HEK293 (cell line): ENCODE results near the gene RSU1.

Experiments used
- CTCF ChIA-PET: fragments of 350-600 bp; formaldehyde crosslinking; extraction: SDS; loops from one replicate; lab custom pipeline; 2021; ENCODE audit warnings: antibody characterized with exemption; lab: Yijun Ruan, JAX
- POLR2A ChIA-PET: fragments of 300-600 bp; formaldehyde crosslinking; extraction: SDS; loops from one replicate; lab custom pipeline; 2020; ENCODE audit warnings: antibody characterized with exemption, inconsistent platforms; lab: Yijun Ruan, JAX
- H3K27ac ChIP-seq: fragments of 200-500 bp; sonication (Bioruptor generic); 2 replicates; pipeline ENCODE4 v1.5.1; 2014; ENCODE audit warnings: low read depth, low read length, control low read depth, inconsistent platforms; ENCODE audit errors: extremely low read depth
- H3K36me3 ChIP-seq, 2 experiments: fragments of 200-500 bp in 1 of 2; sonication (Bioruptor generic) in 1 of 2; 1 replicate in 1 of 2; 2 replicates in 1 of 2; pipeline ENCODE4 v1.5.1; 2014 to 2017; ENCODE audit warnings: inconsistent platforms in 2 of 2, low read length in 2 of 2; ENCODE audit not compliant: control insufficient read depth in 2 of 2, insufficient read depth in 1 of 2
- H3K4me1 ChIP-seq: fragments of 200-500 bp; sonication (Bioruptor generic); 2 replicates; pipeline ENCODE4 v1.5.1; 2014; ENCODE audit warnings: mild to moderate bottlenecking, low read length, inconsistent platforms; ENCODE audit not compliant: control insufficient read depth, insufficient read depth
- H3K4me3 ChIP-seq: 2 replicates; pipeline ENCODE4 v1.5.1; 2011; ENCODE audit warnings: low read depth, mild to moderate bottlenecking, control low read depth, low read length, moderate library complexity
- H3K9me3 ChIP-seq: fragments of 200-500 bp; sonication (Bioruptor generic); 2 replicates; pipeline ENCODE4 v1.5.1; 2014; ENCODE audit warnings: low read depth, low read length, inconsistent platforms; ENCODE audit not compliant: control insufficient read depth, insufficient read depth
- EGR2 ChIP-seq: fragments of 450-650 bp; formaldehyde crosslinking; IDR thresholded peaks from 2 replicates; pipeline ENCODE4 v1.5.1; 2016; ENCODE audit warnings: low read depth, missing biosample characterization, missing genetic modification characterization
- PRDM1 ChIP-seq: fragments of 450-650 bp; formaldehyde crosslinking; IDR thresholded peaks from 2 replicates; pipeline ENCODE4; 2016; ENCODE audit warnings: missing biosample characterization, missing genetic modification characterization
- YY2 ChIP-seq: fragments of 450-650 bp; formaldehyde crosslinking; IDR thresholded peaks from 2 replicates; pipeline ENCODE4 v1.5.1; 2016; ENCODE audit warnings: missing biosample characterization, missing genetic modification characterization
- ZBTB20 ChIP-seq: fragments of 450-650 bp; formaldehyde crosslinking; IDR thresholded peaks from 2 replicates; pipeline ENCODE4 v1.5.1; 2016; ENCODE audit warnings: missing biosample characterization, missing genetic modification characterization
- ZBTB7A ChIP-seq: fragments of 450-650 bp; formaldehyde crosslinking; IDR thresholded peaks from 2 replicates; pipeline ENCODE4 v1.5.1; 2016; ENCODE audit warnings: low read depth, missing biosample characterization, missing genetic modification characterization
- ZNF121 ChIP-seq: fragments of 450-650 bp; formaldehyde crosslinking; IDR thresholded peaks from 2 replicates; pipeline ENCODE4 v1.5.1; 2016; ENCODE audit warnings: missing biosample characterization, missing genetic modification characterization
- ZNF140 ChIP-seq: fragments of 450-650 bp; formaldehyde crosslinking; IDR thresholded peaks from 2 replicates; pipeline ENCODE4 v1.5.1; 2016; ENCODE audit warnings: missing biosample characterization, missing genetic modification characterization
- ZNF23 ChIP-seq: fragments of 450-650 bp; formaldehyde crosslinking; IDR thresholded peaks from 2 replicates; pipeline ENCODE4 v1.5.1; 2016; ENCODE audit warnings: missing biosample characterization, missing genetic modification characterization, borderline replicate concordance
- ZNF274 ChIP-seq, 2 experiments: fragments of 200-500 bp in 1 of 2; fragments of 450-650 bp in 1 of 2; sonication (Bioruptor generic) in 1 of 2; formaldehyde crosslinking in 1 of 2; IDR thresholded peaks; 2 replicates each; pipeline versions ENCODE4 v1.5.1 to v1.6.1; 2014 to 2016; ENCODE audit warnings: borderline replicate concordance in 1 of 2, inconsistent platforms in 1 of 2, low read length in 1 of 2, missing biosample characterization in 1 of 2, missing genetic modification characterization in 1 of 2
- ZNF354C ChIP-seq: fragments of 450-650 bp; formaldehyde crosslinking; IDR thresholded peaks from 2 replicates; pipeline ENCODE4 v1.5.1; 2016; ENCODE audit warnings: missing biosample characterization, missing genetic modification characterization, low read depth, borderline replicate concordance
- ZNF37A ChIP-seq: fragments of 450-650 bp; IDR thresholded peaks from 2 replicates; pipeline ENCODE4 v1.5.1; 2018; ENCODE audit warnings: missing biosample characterization, missing genetic modification characterization
- ZNF514 ChIP-seq: fragments of 450-650 bp; formaldehyde crosslinking; IDR thresholded peaks from 2 replicates; pipeline ENCODE4 v1.5.1; 2016; ENCODE audit warnings: missing biosample characterization, missing genetic modification characterization
- ZNF792 ChIP-seq: fragments of 450-650 bp; formaldehyde crosslinking; IDR thresholded peaks from 2 replicates; pipeline ENCODE4 v1.5.1; 2016; ENCODE audit warnings: missing biosample characterization, missing genetic modification characterization
- TF ChIP-seq, protein P1 (sequence below): fragments of 450-650 bp; formaldehyde crosslinking; IDR thresholded peaks from 2 replicates; pipeline ENCODE4 v1.5.1; 2016; ENCODE audit warnings: missing biosample characterization, missing genetic modification characterization
- TF ChIP-seq, protein P2 (sequence below): fragments of 450-650 bp; formaldehyde crosslinking; IDR thresholded peaks from 2 replicates; pipeline ENCODE4 v1.5.1; 2016; ENCODE audit warnings: missing biosample characterization, missing genetic modification characterization
- TF ChIP-seq, protein P3 (sequence below): fragments of 450-650 bp; formaldehyde crosslinking; IDR thresholded peaks from 2 replicates; pipeline ENCODE4 v1.5.1; 2016; ENCODE audit warnings: missing biosample characterization, missing genetic modification characterization
- TF ChIP-seq, protein P4 (sequence below): fragments of 450-650 bp; formaldehyde crosslinking; IDR thresholded peaks from 2 replicates; pipeline ENCODE4 v1.5.1; 2016; ENCODE audit warnings: missing biosample characterization, missing genetic modification characterization
- TF ChIP-seq, protein P5 (sequence below): fragments of 450-650 bp; formaldehyde crosslinking; IDR thresholded peaks from 2 replicates; pipeline ENCODE4 v1.5.1; 2016; ENCODE audit warnings: missing biosample characterization, missing genetic modification characterization

RSU1 gene

DNA sequence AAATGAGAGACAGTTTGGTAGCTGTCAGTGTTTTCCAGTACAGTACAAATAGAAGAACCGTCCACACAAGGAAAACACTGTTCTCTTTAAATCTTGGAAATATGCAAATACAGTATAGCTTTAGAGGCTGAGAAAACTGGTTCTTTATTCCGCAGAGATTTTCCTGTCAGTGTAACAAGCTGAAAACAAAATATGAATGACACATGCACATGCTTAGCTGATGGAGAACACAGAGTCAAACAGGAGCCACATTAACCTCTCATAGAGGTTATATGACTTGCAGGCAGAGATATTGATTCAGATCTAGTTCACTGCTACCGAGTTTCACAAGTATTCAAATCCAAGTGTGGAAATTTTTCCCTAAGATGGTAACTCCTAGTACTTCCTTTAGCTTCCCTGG is 160.3 kb downstream of the RSU1 start (continued):
- TF ChIP-seq, protein P1, sequence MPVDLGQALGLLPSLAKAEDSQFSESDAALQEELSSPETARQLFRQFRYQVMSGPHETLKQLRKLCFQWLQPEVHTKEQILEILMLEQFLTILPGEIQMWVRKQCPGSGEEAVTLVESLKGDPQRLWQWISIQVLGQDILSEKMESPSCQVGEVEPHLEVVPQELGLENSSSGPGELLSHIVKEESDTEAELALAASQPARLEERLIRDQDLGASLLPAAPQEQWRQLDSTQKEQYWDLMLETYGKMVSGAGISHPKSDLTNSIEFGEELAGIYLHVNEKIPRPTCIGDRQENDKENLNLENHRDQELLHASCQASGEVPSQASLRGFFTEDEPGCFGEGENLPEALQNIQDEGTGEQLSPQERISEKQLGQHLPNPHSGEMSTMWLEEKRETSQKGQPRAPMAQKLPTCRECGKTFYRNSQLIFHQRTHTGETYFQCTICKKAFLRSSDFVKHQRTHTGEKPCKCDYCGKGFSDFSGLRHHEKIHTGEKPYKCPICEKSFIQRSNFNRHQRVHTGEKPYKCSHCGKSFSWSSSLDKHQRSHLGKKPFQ, result no peak
- TF ChIP-seq EGR2 (tag by site-specific recombination) (no peak), YY2 (tag by site-specific recombination) (no peak), ZNF37A (tag by site-specific recombination) (no peak), ZNF274 (IDR thresholded peaks at IDR 0.05; ENCODE audit: low read length) (no peak), ZNF274 (tag by site-specific recombination; IDR thresholded peaks at IDR 0.05; ENCODE audit: borderline replicate concordance) (no peak), ZNF514 (tag by site-specific recombination) (no peak), ZNF23 (tag by site-specific recombination) (no peak), ZNF121 (tag by site-specific recombination) (no peak)
- TF ChIP-seq, protein P2, sequence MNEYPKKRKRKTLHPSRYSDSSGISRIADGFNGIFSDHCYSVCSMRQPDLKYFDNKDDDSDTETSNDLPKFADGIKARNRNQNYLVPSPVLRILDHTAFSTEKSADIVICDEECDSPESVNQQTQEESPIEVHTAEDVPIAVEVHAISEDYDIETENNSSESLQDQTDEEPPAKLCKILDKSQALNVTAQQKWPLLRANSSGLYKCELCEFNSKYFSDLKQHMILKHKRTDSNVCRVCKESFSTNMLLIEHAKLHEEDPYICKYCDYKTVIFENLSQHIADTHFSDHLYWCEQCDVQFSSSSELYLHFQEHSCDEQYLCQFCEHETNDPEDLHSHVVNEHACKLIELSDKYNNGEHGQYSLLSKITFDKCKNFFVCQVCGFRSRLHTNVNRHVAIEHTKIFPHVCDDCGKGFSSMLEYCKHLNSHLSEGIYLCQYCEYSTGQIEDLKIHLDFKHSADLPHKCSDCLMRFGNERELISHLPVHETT (tag by site-specific recombination), result no peak
- TF ChIP-seq, protein P3, sequence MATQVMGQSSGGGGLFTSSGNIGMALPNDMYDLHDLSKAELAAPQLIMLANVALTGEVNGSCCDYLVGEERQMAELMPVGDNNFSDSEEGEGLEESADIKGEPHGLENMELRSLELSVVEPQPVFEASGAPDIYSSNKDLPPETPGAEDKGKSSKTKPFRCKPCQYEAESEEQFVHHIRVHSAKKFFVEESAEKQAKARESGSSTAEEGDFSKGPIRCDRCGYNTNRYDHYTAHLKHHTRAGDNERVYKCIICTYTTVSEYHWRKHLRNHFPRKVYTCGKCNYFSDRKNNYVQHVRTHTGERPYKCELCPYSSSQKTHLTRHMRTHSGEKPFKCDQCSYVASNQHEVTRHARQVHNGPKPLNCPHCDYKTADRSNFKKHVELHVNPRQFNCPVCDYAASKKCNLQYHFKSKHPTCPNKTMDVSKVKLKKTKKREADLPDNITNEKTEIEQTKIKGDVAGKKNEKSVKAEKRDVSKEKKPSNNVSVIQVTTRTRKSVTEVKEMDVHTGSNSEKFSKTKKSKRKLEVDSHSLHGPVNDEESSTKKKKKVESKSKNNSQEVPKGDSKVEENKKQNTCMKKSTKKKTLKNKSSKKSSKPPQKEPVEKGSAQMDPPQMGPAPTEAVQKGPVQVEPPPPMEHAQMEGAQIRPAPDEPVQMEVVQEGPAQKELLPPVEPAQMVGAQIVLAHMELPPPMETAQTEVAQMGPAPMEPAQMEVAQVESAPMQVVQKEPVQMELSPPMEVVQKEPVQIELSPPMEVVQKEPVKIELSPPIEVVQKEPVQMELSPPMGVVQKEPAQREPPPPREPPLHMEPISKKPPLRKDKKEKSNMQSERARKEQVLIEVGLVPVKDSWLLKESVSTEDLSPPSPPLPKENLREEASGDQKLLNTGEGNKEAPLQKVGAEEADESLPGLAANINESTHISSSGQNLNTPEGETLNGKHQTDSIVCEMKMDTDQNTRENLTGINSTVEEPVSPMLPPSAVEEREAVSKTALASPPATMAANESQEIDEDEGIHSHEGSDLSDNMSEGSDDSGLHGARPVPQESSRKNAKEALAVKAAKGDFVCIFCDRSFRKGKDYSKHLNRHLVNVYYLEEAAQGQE (tag by site-specific recombination), result no peak

DNA sequence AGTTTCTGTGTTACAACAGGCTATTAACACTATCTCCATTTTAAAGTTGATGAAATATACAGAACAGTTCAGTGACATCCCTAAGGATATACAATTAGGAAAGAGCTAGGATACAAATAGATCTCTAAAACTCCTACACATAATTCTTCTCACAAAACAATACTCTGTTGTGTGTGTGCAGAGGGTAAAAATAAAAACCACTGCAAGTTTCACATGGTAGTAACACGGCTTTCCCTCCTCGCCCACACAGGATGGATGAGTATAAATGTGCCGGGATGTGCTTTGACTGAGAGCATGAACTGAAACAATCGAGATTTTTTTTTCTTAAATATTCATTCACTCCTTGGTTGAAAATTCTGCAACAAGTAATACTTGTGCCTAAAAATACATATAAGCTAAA is 164.0 kb downstream of the RSU1 start:
- H3K9me3 ChIP-seq, result no peaks in the 10 kb centered on the region
- H3K4me1 ChIP-seq, result peaks cover 2% of the 10 kb centered on the region; the same call in 1 of the 2 replicates
- H3K36me3 ChIP-seq, result no peaks in the 10 kb centered on the region
- ChIA-PET CTCF (no interaction called here), POLR2A (no interaction called here)
- no peak overlapping the region for H3K4me3 ChIP-seq
- no peak overlapping the region for H3K27ac ChIP-seq
- no peak for TF ChIP-seq ZBTB7A (tag by site-specific recombination)

DNA sequence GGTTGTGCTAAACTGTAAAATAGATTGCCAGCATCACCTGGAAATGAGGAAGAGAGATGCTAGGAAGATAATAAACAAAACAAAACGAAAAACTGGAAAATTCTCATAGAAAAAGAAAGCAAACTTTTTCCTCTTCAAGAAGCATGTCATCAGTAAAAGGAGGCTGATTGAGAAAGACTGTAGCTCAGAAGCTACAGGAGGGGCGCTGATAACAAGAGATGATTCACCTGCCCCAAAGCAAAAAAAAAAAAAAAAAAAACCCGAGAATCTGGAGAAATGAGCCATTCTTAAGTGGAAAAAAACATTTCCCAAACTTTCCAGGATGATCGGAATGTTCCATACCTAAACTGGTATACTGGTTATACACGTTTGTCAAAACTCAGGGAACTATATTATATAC is 165.1 kb downstream of the RSU1 start:
- no peak overlapping the region for H3K4me3 ChIP-seq
- POLR2A ChIA-PET, result no interaction called here
- no peaks in the 10 kb centered on the region for H3K36me3 ChIP-seq
- CTCF ChIA-PET, result no interaction called here
- TF ChIP-seq ZNF792 (tag by site-specific recombination) (no peak), PRDM1 (tag by site-specific recombination) (peak; percentile 56)
- H3K4me1 ChIP-seq, result peaks cover 2% of the 10 kb centered on the region; the same call in 1 of the 2 replicates
- no peaks in the 10 kb centered on the region for H3K9me3 ChIP-seq
- H3K27ac ChIP-seq, result no peak overlapping the region

DNA sequence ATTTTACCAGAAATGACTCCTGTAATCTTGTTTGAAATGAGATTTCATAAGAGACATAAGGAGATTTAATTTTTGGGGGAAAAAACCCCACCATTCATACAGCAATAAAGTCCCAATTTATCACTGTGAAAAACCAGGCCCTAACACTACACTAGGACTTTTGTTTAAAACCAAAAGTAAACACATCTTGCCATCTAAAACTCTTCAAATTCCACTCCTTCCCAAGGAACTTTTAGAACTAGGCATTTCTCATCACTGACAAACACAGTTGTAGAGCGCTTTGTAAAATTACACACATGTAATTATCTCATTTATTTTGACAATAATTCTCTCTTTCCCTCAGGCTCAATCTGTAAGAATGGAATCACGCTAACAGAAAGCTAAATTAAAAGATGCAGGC is 167.5 kb downstream of the RSU1 start:
- H3K36me3 ChIP-seq, result no peaks in the 10 kb centered on the region
- H3K4me3 ChIP-seq, result no peak overlapping the region
- CTCF ChIA-PET, result interaction anchor here (0.6 kb wide), 1 partner anchor 74 kb away, joined by 3 read pairs; no protein-coding TSS in a partner anchor
- H3K27ac ChIP-seq, result no peak overlapping the region
- TF ChIP-seq ZNF140 (tag by site-specific recombination) (no peak), ZNF121 (tag by site-specific recombination) (no peak), ZBTB20 (tag by site-specific recombination) (no peak), ZNF354C (tag by site-specific recombination) (no peak)
- TF ChIP-seq, protein P4, sequence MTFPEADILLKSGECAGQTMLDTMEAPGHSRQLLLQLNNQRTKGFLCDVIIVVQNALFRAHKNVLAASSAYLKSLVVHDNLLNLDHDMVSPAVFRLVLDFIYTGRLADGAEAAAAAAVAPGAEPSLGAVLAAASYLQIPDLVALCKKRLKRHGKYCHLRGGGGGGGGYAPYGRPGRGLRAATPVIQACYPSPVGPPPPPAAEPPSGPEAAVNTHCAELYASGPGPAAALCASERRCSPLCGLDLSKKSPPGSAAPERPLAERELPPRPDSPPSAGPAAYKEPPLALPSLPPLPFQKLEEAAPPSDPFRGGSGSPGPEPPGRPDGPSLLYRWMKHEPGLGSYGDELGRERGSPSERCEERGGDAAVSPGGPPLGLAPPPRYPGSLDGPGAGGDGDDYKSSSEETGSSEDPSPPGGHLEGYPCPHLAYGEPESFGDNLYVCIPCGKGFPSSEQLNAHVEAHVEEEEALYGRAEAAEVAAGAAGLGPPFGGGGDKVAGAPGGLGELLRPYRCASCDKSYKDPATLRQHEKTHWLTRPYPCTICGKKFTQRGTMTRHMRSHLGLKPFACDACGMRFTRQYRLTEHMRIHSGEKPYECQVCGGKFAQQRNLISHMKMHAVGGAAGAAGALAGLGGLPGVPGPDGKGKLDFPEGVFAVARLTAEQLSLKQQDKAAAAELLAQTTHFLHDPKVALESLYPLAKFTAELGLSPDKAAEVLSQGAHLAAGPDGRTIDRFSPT (tag by site-specific recombination), result no peak
- TF ChIP-seq, protein P5, sequence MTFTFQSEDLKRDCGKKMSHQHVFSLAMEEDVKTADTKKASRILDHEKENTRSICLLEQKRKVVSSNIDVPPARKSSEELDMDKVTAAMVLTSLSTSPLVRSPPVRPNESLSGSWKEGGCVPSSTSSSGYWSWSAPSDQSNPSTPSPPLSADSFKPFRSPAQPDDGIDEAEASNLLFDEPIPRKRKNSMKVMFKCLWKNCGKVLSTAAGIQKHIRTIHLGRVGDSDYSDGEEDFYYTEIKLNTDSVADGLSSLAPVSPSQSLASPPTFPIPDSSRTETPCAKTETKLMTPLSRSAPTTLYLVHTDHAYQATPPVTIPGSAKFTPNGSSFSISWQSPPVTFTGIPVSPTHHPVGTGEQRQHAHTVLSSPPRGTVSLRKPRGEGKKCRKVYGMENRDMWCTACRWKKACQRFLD (tag by site-specific recombination), result no peak
- POLR2A ChIA-PET, result no interaction called here
- peaks cover 2% of the 10 kb centered on the region; the same call in 1 of the 2 replicates for H3K4me1 ChIP-seq
- no peaks in the 10 kb centered on the region for H3K9me3 ChIP-seq
